Neural cell (in vitro differentiated cells): ENCODE measurements around the gene GRB14. TPM values are rescaled to one million over a fixed set of nuclear protein-coding genes. Genes with fewer than 3 reads are reported as not detected.

Experiments
- H2AFZ ChIP-seq: fragments of 200-600, 300-800 bp; sonication (generic), shearing (Covaris generic); 2 replicates; pipeline ENCODE4 v1.6.0; 2014; ENCODE audit warnings: low read depth, mild to moderate bottlenecking, antibody characterized with exemption, low read length, moderate library complexity
- H3F3A ChIP-seq: fragments of 200-600 bp; shearing (Covaris generic); 2 replicates; pipeline ENCODE4 v1.6.1; 2016; ENCODE audit warnings: mild to moderate bottlenecking, moderate library complexity, mixed read lengths, antibody characterized with exemption, low read length; ENCODE audit not compliant: insufficient read depth, poor library complexity, severe bottlenecking
- H3K27ac ChIP-seq: fragments of 200-600, 300-800 bp; sonication (generic), shearing (Covaris generic); 2 replicates; pipeline ENCODE4 v1.5.1; 2014; ENCODE audit warnings: mild to moderate bottlenecking, low read length, moderate library complexity
- H3K27me3 ChIP-seq: fragments of 300-800, 200-600 bp; sonication (generic), shearing (Covaris generic); 2 replicates; pipeline ENCODE4 v1.6.0; 2014; ENCODE audit warnings: mild to moderate bottlenecking, low read depth, low read length, moderate library complexity; ENCODE audit not compliant: insufficient read depth
- H3K36me3 ChIP-seq: fragments of 300-800, 200-600 bp; sonication (generic), shearing (Covaris generic); 2 replicates; pipeline ENCODE4 v1.5.1; 2014; ENCODE audit warnings: mild to moderate bottlenecking, antibody characterized with exemption, low read length, moderate library complexity; ENCODE audit not compliant: insufficient read depth
- H3K4me2 ChIP-seq: fragments of 300-800, 200-600 bp; sonication (generic), shearing (Covaris generic); 2 replicates; pipeline ENCODE4 v1.6.0; 2014; ENCODE audit warnings: mild to moderate bottlenecking, low read length
- H3K4me3 ChIP-seq: fragments of 300-800, 200-600 bp; sonication (generic), shearing (Covaris generic); 2 replicates; pipeline ENCODE4 v1.5.1; 2014; ENCODE audit warnings: mild to moderate bottlenecking, low read length, moderate library complexity
- H3K79me2 ChIP-seq: fragments of 200-600 bp; shearing (Covaris generic); replicated peaks from 2 replicates; pipeline ENCODE4 v1.6.0; 2014; ENCODE audit warnings: mild to moderate bottlenecking, low read length, moderate library complexity; ENCODE audit not compliant: insufficient read depth
- H3K9ac ChIP-seq: fragments of 300-800, 200-600 bp; sonication (generic), shearing (Covaris generic); 2 replicates; pipeline ENCODE4 v1.6.1; 2016; ENCODE audit warnings: mild to moderate bottlenecking, low read length, mixed read lengths
- H3K9me2 ChIP-seq: fragments of 200-600 bp; shearing (Covaris generic); 2 replicates; pipeline ENCODE4 v1.6.1; 2016; ENCODE audit warnings: mild to moderate bottlenecking, low read length, mixed read lengths; ENCODE audit not compliant: insufficient read depth
- H3K9me3 ChIP-seq: fragments of 200-600, 300-800 bp; sonication (generic), shearing (Covaris generic); 2 replicates; pipeline ENCODE4 v1.6.1; 2016; ENCODE audit warnings: mild to moderate bottlenecking, mixed run types, low read length, moderate library complexity, mixed read lengths
- H4K20me1 ChIP-seq: fragments of 200-600 bp; shearing (Covaris generic); 2 replicates; pipeline ENCODE4 v1.6.1; 2016; ENCODE audit warnings: mild to moderate bottlenecking, mixed run types; ENCODE audit not compliant: insufficient read depth
- CTCF ChIP-seq: fragments of 450-650 bp; IDR thresholded peaks from 2 replicates; pipeline ENCODE4 v1.5.1; 2014; ENCODE audit warnings: antibody characterized with exemption, mild to moderate bottlenecking, moderate library complexity; ENCODE audit not compliant: poor library complexity, severe bottlenecking
- EP300 ChIP-seq: fragments of 450-650 bp; conservative IDR thresholded peaks from 2 replicates; pipeline ENCODE4 v1.6.1; 2014; ENCODE audit warnings: antibody characterized with exemption, mild to moderate bottlenecking, moderate library complexity; ENCODE audit not compliant: poor library complexity, severe bottlenecking
- EZH2 ChIP-seq: fragments of 200-600, 300-800 bp; shearing (Covaris generic), sonication (generic); IDR thresholded peaks from 2 replicates; pipeline ENCODE4 v1.6.1; 2014; ENCODE audit warnings: antibody characterized with exemption, low read length, borderline replicate concordance, mild to moderate bottlenecking; ENCODE audit not compliant: insufficient read depth, poor library complexity, severe bottlenecking
- MXI1 ChIP-seq: fragments of 450-650 bp; conservative IDR thresholded peaks from 2 replicates; pipeline ENCODE4 v1.6.1; 2014; ENCODE audit warnings: antibody characterized with exemption, mild to moderate bottlenecking; ENCODE audit not compliant: poor library complexity, severe bottlenecking
- POLR2AphosphoS5 ChIP-seq: IDR thresholded peaks from 2 replicates; pipeline ENCODE4 v1.6.1; 2012
- RAD21 ChIP-seq: fragments of 450-650 bp; conservative IDR thresholded peaks from 2 replicates; pipeline ENCODE4 v1.6.1; 2014; ENCODE audit warnings: antibody characterized with exemption, mild to moderate bottlenecking, moderate library complexity
- REST ChIP-seq: IDR thresholded peaks from 2 replicates; pipeline ENCODE4 v1.6.1; 2012; ENCODE audit warnings: borderline replicate concordance
- SMC3 ChIP-seq: fragments of 450-650 bp; conservative IDR thresholded peaks from 2 replicates; pipeline ENCODE4 v1.6.1; 2014; ENCODE audit warnings: antibody characterized with exemption, mild to moderate bottlenecking, moderate library complexity; ENCODE audit not compliant: poor library complexity
- TAF1 ChIP-seq: IDR thresholded peaks from 2 replicates; pipeline ENCODE4 v1.6.1; 2012; ENCODE audit warnings: low read depth
- polyA plus RNA-seq: library from polyadenylated mRNA; depleted of rRNA; stranded (reverse); fragments of >200 nt; gene quantifications from 2 replicates; pipeline ENCODE4 v1.2.3, GENCODE V29; 2014

The GRB14 gene
- polyA plus RNA-seq, 1 donor from 2014 or later = 4.5 TPM

DNA sequence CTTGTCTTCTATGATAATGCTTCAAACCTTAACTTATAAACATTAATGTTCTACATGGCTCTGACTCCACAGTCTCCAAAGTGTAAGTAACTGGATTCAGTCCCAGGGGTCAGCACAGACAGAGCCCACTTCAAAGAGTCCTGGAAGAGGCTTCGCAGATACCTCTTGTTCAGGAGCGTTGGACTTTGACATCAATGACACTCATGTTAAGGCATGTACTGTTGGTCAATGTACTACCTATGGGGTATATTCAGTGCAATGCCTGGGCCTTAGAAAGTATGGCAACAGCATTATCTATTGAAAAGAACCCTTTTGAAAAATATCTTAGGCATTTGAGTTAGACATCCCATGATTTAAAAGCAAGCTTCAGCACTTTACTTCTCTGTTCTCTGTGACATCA lies 143.1 kb downstream of the GRB14 start:
- H3K9me3 ChIP-seq = no peaks in the 10 kb centered on the region
- H3K27me3 ChIP-seq = no peaks in the 10 kb centered on the region
- H3K27ac ChIP-seq = no peak overlapping the region
- TF ChIP-seq RAD21 = no peak
- no peak for TF ChIP-seq EP300
- no peak for TF ChIP-seq CTCF
- no peak for TF ChIP-seq MXI1
- no peak for TF ChIP-seq TAF1
- no peak for TF ChIP-seq POLR2AphosphoS5
- TF ChIP-seq SMC3 = no peak
- TF ChIP-seq EZH2 = no peak
- TF ChIP-seq REST = no peak
- H3F3A ChIP-seq = no peaks in the 10 kb centered on the region
- H3K4me2 ChIP-seq = no peak overlapping the region
- H3K9me2 ChIP-seq = no peaks in the 10 kb centered on the region
- no peaks in the 10 kb centered on the region for H3K79me2 ChIP-seq
- H3K4me3 ChIP-seq = no peak overlapping the region
- H2AFZ ChIP-seq = no peak overlapping the region
- H3K36me3 ChIP-seq = no peaks in the 10 kb centered on the region
- H4K20me1 ChIP-seq = no peaks in the 10 kb centered on the region
- H3K9ac ChIP-seq = no peak overlapping the region

DNA sequence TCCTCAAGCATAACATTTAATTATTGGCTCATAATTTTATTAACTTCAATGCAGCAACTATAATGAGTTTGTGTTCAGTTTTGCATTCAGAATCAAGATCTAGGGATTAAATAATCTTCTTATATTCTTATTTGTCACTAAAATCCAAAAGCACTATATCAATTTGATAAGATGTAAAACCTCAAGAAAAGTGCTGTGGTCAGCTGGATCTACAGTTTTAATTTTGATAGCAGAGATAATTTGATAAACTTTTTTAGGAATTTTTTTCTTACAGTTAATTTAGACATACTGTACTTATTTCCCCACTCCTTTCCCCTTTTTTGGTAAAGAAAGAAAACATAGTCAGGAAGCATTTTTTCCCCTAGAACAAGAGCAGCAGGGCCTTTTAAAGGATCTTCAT lies 146.4 kb downstream of the GRB14 start:
- Histone ChIP-seq H3F3A (no peaks in the 10 kb centered on the region), H2AFZ (no peak overlapping the region), H4K20me1 (no peaks in the 10 kb centered on the region), H3K27me3 (no peaks in the 10 kb centered on the region), H3K4me3 (no peak overlapping the region), H3K4me2 (no peak overlapping the region), H3K9ac (no peak overlapping the region), H3K36me3 (no peaks in the 10 kb centered on the region), H3K27ac (no peak overlapping the region), H3K9me2 (no peaks in the 10 kb centered on the region), H3K79me2 (no peaks in the 10 kb centered on the region), H3K9me3 (no peaks in the 10 kb centered on the region)
- no peak for TF ChIP-seq RAD21

DNA sequence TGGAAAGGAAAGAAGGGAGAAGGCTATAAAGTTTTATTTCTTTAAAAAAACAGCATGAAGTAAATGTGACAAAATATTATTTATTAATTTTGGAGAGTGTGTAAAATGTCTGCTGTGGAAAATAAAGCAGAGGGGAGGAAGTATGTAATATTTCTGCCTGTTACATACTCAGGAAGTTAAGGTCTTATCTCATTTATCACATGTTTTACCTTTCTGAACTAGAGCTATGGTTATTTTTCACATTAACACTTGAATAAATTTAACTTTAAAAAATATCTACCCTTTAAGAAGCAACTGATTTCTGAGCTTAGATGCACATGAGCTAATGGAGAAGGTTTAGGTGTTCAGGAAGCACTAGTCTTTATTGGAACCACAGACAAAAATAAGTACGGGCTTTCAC lies 148.3 kb downstream of the GRB14 start:
- TF ChIP-seq TAF1 (no peak), POLR2AphosphoS5 (no peak), REST (no peak), EP300 (no peak), CTCF (no peak), EZH2 (no peak), SMC3 (no peak), RAD21 (no peak), MXI1 (no peak)
- H3K4me3 ChIP-seq = no peak overlapping the region

More for the DNA sequence above, 148.3 kb downstream of the GRB14 start:
- no peaks in the 10 kb centered on the region for H3K9me3 ChIP-seq
- no peaks in the 10 kb centered on the region for H3K27me3 ChIP-seq
- no peak overlapping the region for H3K4me2 ChIP-seq
- no peak overlapping the region for H3K27ac ChIP-seq
- H3F3A ChIP-seq = no peaks in the 10 kb centered on the region
- H3K79me2 ChIP-seq = no peaks in the 10 kb centered on the region
- no peak overlapping the region for H3K9ac ChIP-seq
- H3K36me3 ChIP-seq = no peaks in the 10 kb centered on the region
- H3K9me2 ChIP-seq = no peaks in the 10 kb centered on the region
- H2AFZ ChIP-seq = no peak overlapping the region
- H4K20me1 ChIP-seq = no peaks in the 10 kb centered on the region
